C1 segment of cervical spinal cord (tissue), 14 donors: ENCODE data around the gene RAB7B.

Source experiments
- DNase-seq, 14 donors: peaks; one replicate each; lab custom pipeline; 2025; lab: John Stamatoyannopoulos, UW

Gene RAB7B

GRCh38 chr1:205928317-205928716 is 74.9 kb downstream of the RAB7B start:
- DNase-seq, result peak in 12 of 14 donors; percentile 20 to 83 (median 75)

GRCh38 chr1:205927676-205928075 is 75.5 kb downstream of the RAB7B start:
- DNase-seq, result peak in 1 of 14 donors; percentile 39

- DNase-seq, result no peak
Observed at GRCh38 chr1:205927247-205927646, 75.9 kb downstream of the RAB7B start.
